GM12801 (cell line): Measurements from ENCODE around the gene HEATR5B.

ENCODE experiments used
- CTCF ChIP-seq: IDR thresholded peaks from one replicate; pipeline ENCODE4 v1.5.1; 2011; ENCODE audit warnings: control low read depth; ENCODE audit not compliant: insufficient read length; ENCODE audit errors: extremely low read depth

HEATR5B gene

DNA sequence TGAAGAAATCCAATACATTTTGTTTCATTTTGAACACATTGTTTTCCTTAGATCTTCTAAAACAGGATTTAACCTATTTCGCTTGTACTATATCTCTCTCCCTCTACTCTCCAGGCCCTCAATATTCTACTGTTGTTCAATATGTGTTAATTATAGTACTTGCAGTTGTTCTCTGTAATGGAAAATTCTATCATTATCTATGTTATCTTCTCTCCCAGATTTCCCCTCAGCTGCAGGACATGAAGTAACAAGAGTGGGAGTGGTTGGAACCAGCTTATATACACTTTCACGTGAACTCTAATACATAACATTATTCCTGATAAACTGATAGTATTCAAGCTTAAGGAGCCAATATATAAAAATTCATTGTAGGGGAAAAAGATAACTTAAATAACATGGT, 110.9 kb downstream of the HEATR5B start:
- TF ChIP-seq CTCF: no peak

DNA sequence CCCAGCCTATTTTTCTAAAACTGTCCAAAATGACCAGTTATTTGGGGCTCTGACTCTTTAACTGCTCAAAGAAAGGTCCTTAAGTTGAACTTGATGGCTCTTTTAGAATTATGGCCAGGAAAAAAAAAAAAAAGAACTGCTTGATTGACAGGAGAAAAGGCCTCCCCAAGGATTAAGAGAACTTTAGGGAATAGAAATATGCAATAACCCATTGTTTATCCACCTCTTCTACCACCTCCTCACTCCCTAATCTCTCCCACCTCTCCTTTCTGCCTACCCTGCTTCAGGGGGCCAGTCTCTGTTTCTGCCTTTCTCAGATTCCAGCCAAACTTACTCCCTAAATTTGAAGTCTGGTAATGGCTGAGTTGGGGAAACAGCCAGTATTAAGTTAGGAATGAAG, 112.2 kb downstream of the HEATR5B start:
- TF ChIP-seq CTCF: no peak

GRCh38 chr2:36967236-36967876, 116.8 kb downstream of the HEATR5B start:
- no peak for TF ChIP-seq CTCF

- TF ChIP-seq CTCF: no peak
These were observed 117.6 kb downstream of the HEATR5B start, which contains the start of gene STRN for GRCh38 chr2:36966370-36967235. Gene STRN, minus strand, starts transcription at chr2:36966536. Its CDS starts 73 bp downstream, at chr2:36966463.

GRCh38 chr2:36965751-36966369, 118.3 kb downstream of the HEATR5B start:
- no peak for TF ChIP-seq CTCF

DNA sequence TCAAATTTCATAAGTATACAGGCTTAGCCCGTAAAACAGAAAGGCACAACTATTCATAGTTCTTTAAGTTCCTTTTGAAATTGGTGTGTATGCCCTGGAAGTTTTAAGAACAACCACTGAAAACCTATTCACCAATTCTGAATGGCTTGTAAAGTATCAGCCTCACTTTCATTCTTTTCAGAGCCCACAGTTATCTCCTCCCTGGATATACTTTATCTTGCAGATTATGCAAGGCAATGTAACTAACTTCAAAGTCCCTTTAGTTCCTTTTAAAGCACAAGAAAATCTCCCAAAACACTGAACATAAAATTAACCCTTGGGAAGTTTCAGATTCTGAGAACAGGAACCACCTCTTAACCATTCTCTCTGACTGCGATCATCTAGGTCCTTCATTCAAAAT, 119.0 kb downstream of the HEATR5B start:
- TF ChIP-seq CTCF: no peak

GRCh38 chr2:36964496-36965058, 119.6 kb downstream of the HEATR5B start:
- no peak for TF ChIP-seq CTCF
